Measurements from ENCODE around the gene YY1.
"Not testable (repeated sequence)": the region's sequence is repeated elsewhere in the genome, so short reads cannot be mapped to it uniquely, and the experiment has no call there.

The YY1 gene

DNA sequence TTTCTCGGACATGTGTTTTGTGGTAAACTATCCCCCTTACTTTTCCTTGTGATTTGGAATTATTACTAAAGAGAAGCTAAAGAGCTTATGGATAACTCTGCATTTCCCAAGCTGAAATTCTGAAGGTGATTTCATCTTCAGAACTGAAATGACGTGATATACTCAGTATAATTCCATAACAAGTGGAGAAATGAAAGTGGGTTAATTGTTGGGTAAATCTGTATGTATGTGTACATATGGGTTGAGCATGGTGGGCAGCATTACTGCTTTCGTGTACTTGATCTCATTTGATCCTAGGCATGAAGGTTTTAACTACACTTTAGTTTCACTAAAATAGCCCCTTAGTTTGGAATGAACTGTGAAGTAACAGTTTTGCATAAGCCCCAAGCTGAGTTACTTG lies 4.1 kb downstream of the YY1 start:
- DNase-seq (ENCODE audit: low spot score) = no peak

DNA sequence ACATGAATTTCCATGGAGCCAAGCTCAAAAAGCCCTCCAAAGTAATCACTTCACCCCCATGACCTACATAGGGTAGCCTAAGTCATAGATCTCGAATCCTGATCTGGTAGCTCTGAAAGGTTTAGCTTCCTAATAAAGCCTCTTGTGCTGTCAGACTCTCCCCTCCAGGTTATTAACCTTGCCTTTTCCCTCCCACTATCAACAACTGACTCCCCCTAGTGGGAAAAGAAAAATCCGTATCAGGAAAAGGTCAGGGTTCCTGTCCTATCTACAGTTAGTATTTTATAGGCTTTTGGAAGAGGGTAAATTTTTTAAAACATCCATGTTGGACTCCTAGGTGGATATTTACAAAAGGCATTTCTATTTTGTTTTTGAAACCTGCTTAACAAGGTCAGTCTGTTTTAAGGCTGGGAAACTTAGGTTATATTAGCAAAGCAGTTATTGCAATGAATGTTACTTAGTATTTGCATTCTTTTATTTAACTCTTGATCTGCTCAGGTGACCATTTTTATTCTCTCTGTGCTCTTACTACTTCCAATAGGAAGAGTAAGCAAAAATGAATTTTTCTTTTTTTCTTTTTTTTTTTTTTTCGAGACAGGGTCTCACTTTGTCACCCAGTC lies 8.0 kb downstream of the YY1 start:
- DNase-seq (ENCODE audit: low spot score) = peak; percentile 70

DNA sequence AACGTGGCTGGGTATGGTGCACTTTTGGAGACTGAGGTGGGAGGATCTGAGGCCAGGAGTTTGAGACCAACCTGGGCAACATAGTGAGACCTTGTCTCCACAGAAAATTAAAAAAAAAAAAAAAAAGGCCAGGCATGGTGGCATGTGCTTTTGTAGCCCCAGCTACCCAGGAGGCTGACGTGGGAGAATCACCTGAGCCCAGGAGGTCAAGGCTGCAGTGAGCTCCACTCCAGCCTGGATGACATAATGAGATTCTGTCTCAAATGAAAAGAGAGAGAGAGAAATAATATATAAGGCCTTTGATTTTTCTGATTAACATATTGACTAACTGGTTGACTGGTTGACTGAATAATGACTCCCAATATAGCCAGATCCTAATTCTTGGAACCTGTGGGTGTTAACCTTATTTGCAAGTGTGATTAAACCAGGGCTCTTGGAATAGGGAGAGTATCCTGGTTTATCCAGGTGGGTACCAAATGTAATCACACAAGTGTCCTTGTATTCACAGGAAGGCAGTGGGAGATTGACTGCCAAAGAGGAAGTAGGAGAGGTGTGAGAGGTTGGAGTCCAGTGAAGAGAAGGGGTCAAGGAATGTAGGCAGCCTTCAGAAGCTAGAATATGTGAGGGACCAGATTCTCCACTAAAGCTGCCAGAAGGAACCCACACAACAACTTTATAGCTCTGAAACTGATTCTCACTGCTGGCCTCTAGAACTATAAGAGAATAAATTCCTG lies 12.0 kb downstream of the YY1 start:
- no peak for DNase-seq (ENCODE audit: low spot score)

DNA sequence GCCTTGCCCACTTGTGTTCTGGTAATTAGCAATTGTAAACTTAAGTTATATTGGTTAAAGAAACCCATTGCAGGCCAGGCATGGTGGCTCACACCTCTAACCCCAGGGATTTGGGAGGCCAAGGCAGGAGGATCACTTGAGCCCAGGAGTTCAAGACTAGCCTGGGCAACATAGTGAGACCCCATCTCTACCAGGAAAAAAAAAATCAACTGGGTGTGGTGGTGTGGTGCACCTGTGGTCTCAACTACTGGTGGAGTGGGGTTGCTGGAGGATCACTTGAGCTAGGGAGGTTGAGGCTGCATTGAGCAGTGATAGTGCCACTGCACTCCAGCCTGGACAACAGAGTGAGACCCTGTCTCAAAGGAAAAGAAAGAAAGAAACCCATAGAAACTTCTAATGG lies 13.7 kb downstream of the YY1 start:
- DNase-seq (ENCODE audit: low spot score) = no peak

DNA sequence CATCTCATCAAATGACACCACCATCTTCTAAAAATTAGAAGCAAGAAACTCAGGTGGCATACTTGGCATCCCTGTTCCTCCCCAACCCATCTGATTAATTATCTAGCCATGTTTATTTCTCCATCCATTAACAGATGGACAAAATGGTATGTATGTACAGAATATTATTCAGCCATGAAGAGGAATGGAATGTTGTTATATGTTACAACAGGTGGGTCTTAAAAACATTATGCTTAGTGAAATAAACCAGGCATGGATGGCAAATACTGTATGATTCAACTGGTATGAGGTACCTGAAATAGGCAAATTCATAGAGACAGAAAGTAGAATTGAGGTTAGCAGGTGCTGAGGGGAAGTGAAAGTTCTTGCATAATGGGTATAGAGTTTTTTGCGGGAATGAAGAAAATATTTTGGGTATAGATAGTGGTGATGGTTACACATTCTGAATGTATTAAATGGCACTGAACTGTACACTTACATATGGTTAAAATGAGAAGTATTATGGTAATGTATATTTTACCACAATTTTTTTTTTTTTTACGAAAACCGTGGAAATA lies 17.5 kb downstream of the YY1 start:
- DNase-seq (ENCODE audit: low spot score) = no peak

DNA sequence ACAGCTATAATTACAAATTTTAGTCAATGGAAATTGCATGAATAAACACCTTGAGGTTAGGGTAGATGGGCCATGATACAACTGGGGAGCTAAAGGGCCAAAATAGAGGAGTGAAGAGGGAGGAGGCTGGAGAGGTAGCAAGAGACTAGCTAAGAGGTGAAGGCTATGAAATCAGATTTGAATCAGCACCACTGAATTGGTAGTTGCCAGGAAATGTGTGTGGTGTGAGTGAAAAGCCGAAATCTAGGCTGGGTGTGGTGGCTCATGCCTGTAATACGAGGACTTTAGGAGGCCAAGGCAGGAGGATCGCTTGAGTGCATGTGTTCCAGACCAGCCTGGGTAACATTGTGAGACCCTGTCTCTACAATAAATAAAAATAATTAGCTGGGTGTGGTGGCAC lies 22.7 kb downstream of the YY1 start:
- DNase-seq (ENCODE audit: low spot score) = no peak

DNA sequence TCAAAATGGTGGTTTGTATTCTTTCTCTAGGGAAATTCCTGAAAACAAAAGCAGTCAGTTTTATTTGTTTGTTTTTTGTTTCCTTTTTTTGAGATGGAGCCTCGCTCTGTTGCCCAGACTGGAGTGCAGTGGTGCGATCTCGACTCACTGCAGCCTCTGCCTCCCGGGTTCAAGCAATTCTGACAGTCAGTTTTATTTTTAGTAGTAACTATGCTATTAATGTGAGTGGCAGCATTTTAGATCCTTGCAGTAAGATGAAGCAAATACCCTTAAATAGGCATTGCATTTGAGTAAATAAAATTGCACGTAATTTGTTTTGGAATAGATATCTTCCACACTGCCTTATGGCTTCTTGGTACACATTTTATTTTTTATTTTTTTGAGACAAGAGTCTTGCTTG lies 23.6 kb downstream of the YY1 start:
- no peak for DNase-seq (ENCODE audit: low spot score)

DNA sequence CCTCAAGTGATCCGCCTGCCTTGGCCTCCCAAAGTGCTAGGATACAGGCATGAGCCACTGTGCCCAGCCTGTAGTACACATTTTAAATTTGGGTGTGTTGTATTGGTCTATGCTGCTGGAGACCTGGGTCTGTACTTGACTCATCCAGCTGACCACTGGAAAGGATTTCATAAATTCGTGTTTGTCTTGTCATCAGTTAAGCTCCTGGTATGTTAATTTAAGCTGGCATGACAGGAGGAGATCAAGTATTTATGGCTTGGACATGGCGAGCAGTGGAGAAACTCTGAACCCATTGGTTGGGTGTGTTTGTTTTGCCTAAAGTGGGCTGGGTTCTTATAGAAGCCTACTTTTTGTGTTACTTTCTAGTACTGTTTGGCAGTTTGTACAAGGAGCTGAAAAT lies 24.2 kb downstream of the YY1 start:
- DNase-seq (ENCODE audit: low spot score) = no peak

DNA sequence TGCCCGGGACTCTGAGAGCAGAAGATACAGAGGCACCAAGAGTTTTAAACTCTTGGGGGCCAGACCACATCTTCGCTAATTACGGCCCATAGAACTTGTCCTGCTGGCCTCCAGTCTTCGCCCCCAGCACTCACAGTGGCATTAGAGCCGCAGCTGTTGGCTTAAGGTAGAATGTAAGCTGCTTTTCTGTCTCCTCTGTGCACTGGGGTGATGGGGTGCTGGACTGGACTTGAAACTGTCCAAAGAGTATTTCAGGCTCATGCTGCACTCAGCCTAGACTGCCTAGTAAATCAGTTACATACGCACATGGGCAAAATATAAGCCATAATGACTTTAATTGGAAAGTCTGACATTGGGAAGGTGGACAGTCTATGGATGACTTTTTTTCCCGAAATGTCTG lies 29.0 kb downstream of the YY1 start:
- DNase-seq (ENCODE audit: low spot score) = no peak

DNA sequence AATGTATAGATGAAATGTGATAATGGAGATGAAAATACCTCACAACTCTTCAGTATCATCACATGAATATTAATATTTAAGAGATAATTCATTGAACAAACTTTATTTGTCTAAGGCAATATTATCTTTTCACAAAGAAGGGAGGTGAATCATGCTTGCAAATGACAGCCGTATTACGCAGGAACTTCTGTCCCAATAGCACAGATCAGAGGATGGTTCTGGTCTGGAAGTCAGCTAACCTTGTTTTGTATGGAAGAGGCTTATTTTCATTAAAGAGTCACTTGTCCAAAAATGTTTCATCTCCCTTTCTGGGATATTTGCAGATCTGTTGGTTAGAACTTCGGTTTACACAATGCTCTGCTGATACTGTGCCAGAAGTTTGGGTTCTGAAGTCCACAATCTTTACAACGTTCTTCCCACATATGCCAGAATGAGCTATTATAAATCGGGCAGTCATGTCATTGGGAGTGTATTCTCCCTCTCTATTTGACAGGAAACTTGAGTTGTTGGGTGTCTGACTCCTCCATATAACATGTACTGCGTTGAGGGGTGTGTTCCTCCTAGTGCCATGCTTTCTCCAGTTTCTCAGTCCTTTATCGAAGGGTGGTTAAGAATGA lies 29.8 kb downstream of the YY1 start:
- no peak for DNase-seq (ENCODE audit: low spot score)

DNA sequence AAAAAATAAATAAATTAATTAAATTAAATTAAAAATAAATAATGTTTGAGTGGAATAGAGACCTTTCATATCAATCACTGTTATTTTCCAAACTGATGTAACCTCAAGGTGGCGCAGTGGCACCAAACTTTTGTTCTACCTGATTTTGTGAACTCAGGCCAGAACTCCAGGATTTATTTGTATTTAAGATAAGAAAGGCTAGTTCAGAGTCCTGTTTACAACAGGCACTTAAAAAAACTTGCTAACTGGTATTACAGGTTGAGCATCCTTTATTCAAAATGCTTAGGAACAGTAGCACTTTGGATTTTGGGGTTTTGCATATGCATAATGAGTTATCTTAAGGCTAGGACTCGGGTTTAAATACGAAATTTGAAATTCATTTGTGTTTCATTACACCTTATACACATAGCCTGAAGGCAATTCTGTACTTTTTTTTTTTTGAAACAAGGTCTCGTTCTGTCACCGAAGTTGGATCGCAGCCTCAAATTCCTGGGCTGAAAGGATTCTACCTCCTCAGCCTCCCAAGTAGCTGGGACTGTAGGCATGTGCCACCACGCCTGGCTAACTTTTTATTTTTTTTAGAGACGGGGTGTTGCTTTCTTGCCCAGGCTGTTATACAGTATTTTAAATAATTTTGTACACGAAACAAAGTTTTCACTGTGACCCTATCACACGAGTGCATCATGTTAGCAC lies 32.4 kb downstream of the YY1 start:
- no peak for DNase-seq (ENCODE audit: low spot score)

DNA sequence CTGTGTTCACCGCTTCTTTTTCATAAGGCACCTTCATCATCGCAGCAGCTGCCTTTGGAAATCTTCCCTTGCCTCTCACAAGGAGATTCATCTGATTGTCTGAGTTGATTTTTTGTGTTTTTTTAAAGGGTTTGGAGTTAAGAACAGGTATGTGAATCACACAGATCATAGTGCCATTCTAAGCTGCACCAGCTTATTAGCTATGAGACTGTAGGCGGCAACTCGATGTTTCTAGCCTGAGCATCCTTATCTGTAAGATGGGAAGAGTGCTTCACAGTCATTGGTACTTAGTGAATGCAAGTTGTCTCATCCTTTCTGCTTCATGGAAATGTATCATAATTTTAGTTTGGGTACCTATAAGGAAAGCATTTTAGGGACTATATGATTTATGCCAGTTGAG lies 35.3 kb downstream of the YY1 start:
- no peak for DNase-seq (ENCODE audit: low spot score)

DNA sequence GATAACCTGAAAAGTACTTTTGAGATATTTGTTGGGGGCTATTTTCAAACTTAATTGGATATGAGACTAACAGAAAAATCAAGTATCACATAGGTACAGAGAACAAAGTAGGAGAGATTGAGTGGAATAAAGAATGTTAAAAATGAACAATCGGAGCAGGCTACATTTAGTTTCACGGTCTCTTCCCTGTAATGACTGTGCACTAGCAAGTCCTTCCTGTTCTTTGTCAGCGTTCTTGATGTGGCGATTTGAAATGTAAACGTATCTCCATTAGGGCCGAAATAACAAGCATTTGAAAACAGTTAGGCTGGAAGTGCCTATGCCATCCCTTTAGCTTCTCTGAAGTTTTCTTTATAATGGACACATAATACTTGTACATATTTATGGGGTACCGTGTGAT lies 36.3 kb downstream of the YY1 start:
- no peak for DNase-seq (ENCODE audit: low spot score)

DNA sequence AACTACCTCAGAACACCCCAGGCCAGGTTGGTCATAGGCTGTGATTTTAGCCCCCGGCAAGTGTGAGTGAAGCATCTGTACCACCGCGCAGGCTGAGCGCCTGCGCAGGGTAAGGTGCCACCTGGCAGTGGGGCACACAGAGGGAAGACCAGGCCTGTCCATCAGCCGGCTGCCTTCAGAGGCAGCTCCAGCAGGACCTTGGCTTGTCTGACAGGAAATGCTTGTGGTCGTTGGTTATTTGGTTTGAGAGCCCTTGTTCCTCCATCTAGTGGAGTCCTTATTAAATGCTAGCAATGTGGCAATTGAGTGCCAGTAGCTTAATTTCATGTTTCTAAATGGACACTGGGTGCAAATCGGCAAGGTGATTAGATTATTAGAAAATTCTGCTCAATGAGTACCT lies 39.8 kb downstream of the YY1 start:
- peak; percentile 45 for DNase-seq (ENCODE audit: low spot score)

DNA sequence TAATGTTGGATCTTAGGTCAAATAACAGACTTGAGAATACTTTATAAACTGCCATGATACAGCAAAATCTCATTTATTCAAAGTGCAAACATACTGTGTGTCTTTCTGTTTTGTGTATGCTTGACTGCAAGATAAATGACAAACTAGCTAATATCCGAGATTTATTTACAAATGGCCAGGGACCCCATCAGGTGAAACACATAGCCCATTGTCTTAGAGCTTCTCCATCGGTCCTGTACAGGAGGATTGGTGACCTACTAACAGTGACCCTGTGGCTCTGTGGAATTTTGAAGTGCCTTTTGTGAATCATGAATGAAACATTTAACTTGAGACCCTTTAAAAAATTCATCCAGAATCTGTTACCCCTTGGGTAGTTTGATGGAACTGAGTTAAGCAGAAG lies 40.2 kb downstream of the YY1 start:
- DNase-seq (ENCODE audit: low spot score) = no peak

DNA sequence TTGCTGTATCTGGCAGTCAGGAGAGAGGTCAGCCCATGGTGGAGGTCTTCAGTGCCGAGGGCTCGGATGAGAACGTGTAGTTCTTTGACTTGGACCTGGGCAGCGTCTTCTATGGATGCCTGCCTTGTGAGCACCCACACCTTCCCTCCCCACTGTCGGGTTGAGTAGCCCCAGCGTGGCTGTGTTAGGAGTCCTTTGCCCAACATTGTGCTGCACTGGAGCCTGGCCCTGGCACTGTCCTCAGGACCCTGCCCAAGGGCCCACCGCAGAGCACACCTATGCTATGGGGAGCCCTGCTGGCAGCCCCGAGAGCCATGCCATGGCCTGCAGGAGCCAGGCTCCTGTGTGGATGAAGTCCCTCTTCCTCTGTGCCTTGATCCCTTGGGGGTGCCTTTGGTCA lies 40.6 kb downstream of the YY1 start:
- DNase-seq (ENCODE audit: low spot score) = no peak

DNA sequence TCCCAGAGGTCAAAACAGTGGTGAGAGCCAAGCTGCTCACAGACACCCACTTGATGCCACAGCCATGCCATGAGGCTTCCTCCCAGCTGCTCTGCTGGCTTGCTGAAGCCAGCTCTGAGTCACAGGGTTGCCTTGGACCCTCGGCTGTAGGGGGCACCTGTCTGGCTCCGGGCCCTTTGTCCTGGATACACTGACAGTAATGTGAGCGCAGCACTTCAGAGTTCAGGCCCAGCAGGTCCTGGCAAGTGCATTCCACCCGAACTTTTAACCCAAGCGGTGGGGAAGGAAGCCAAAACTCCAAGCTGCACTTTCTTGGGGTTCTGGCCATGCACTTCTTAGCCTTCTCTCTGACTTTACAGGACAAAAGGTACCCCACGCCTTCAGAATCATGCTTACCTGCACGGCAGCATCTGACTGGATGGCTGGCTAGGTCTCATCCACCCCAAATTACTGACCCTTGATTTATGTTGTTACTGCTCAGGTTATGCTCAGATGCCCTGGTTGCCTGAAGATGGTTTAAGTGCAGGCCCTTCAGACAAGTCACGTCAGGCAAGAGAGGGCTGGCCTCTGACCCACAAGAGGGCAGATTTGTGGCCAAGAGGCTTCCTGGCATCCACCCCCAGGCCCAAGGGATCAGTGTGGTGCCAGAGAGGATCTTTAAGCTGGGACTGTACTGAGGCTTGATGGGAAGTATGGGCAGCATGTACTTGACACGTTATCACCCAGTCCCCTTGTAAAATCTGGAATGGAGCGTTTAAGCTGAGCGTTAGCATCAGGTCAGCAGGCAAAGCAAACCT lies 42.5 kb downstream of the YY1 start:
- DNase-seq (ENCODE audit: low spot score) = no peak

DNA sequence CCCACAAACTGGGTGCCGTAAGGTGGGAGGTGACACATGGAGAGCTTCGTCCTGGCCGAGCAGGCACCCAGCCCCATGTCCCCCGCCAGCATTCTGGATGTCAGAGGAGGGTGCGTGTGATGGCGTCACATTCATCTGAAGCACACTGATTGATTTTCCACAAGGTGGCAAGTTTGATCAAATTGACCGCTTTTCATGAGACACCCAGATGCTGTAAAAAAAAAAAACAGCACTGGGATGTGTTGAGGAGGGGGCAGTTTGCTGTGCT lies 43.1 kb downstream of the YY1 start:
- no peak for DNase-seq (ENCODE audit: low spot score)

DNA sequence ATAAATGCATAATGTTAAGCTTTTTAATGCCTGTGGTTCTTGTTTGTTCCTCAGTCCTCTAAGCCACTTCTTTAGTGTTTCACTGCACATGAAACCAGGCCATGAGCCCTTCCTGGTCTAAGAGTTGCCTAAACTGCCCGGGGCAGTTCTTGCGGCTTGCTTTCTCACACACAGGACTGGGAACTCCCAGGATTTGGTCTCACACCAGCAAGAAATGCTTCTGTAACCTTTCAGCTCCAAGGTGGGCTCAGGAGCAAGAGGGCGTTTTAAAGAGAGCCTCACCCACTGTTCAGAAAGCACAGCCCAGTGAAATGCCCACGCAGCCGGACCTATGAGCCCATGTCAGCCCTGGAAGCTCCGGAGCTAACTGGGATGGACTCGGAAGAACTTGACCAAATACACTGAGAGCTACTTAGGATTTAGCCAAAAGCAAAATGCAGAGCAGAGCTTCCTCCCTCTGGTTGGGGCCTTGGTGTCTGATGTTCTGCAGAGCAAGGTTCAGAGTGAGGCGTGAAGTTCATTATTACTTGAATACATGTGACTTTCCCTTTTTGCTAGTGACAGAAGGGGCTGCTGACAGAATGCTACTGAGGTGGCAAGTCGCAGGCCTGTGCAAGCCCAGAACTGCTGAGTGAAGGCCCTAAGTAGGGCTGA lies 43.9 kb downstream of the YY1 start:
- no peak for DNase-seq (ENCODE audit: low spot score)

DNA sequence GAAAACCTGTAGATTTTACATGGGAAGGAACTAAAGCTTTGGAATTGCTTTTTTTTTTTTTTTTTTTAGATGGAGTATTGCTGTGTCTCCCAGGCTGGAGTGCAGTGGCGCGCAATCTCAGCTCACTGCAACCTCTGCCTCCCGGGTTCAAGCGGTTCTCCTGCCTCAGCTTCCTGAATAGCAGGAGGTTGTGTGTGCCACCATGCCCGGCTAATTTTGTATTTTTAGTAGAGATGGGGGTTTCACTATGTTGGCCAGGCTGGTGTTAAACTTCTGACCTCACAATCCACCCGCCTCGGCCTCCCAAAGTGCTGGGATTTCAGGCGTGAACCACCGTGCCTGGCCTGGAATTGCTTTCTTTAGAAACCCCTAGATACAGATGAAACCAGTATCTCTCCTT lies 44.5 kb downstream of the YY1 start:
- DNase-seq (ENCODE audit: low spot score) = not testable (repeated sequence)

DNA sequence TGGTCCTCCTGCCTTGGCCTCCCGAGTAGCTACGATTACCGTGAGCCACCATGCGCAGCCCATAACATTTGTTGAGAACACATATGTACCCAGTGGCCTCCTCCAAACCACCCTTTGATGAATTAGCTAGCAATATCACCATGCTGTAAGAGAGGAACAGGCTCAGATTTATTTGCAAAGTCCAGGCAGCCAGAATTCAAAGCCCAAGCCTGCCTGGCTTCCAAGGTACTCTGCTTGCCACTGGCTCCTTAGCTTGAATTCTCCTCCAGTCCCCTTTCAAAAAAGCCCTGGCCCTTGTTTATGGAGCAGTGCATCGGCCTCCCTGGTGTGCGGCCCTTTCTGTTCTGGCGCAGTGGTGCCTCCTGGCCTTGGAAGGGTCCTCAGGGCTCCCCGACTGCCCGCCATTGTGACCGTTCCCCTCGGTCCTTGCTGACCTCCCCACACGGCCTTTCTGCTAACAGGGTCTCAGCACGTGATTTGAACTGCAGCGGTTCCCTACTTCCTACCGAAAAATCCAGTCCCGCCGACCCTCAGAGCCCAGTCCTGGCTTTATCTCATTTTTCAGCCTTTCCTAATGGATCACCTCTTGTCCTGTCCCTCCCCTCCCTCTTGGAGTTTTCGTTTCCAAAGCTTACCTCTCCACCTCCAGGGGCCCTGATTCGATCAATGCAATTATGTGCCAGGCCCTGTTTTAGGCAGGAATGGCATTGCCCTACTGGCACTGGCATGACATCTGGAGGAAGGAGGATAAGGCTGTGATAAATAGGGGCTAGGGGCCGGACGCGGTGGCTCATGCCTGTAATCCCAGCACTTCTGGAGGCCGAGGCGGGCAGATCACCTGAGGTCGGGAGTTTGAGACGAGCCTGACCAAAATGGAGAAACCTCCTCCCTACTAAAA lies 45.3 kb downstream of the YY1 start:
- no peak for DNase-seq (ENCODE audit: low spot score)
